ENCODE measurements around the gene AKAP6. TPM values are rescaled to one million over a fixed set of nuclear protein-coding genes. Genes with fewer than 3 reads are reported as not detected.

Gene AKAP6
- total and polyA plus RNA-seq, 10 of the 15 experiments (the other 5 are each of a cell fraction or from before 2014, with no cell fraction given), result 0.35 to 5.9 (median 2.2) TPM

- intact Hi-C loops (cut with micrococcal nuclease; ENCODE audit: unreplicated experiment) (no loop called here), in situ Hi-C loops (cut with MboI) (no loop called here)
- FAIRE-seq (no peak), DNase-seq (ENCODE audit: low read depth, low spot score) (no peak), ATAC-seq (no peak)
- ChIA-PET RAD21 (ENCODE audit: unreplicated experiment) (no interaction called here), POLR2A (no interaction called here), CTCF (no interaction called here), SMC1A (ENCODE audit: uncharacterized antibody, unreplicated experiment) (no interaction called here)
- Histone ChIP-seq H3K27me3 (replicated peaks in 1 of 2; ENCODE audit: control insufficient read depth in 2 of 2, insufficient read depth in 2 of 2, low read length in 1 of 2) (no peaks in the 10 kb centered on the region), H2AFZ (ENCODE audit: control insufficient read depth, low read depth, low read length) (no peak overlapping the region), H3K79me2 (ENCODE audit: control insufficient read depth, insufficient read depth, low read length) (no peaks in the 10 kb centered on the region), H3K9ac (ENCODE audit: control insufficient read depth, insufficient read depth, low read length) (no peak overlapping the region), H3K27ac (ENCODE audit: control insufficient read depth, insufficient read depth) (no peak overlapping the region), H3K9me3 (replicated peaks; ENCODE audit: control insufficient read depth, insufficient read depth, low read length) (no peaks in the 10 kb centered on the region), H3K36me3 (ENCODE audit: control insufficient read depth in 2 of 2, insufficient read depth in 2 of 2, low read length in 1 of 2) (no peaks in the 10 kb centered on the region), H3K4me2 (ENCODE audit: control insufficient read depth, insufficient read depth) (no peak overlapping the region), H4K20me1 (ENCODE audit: control insufficient read depth, insufficient read depth) (no peaks in the 10 kb centered on the region), H3K4me3 (no peak overlapping the region), H3K4me1 (ENCODE audit: control insufficient read depth, insufficient read depth, low read length) (no peaks in the 10 kb centered on the region)
- TF ChIP-seq MAX (IDR thresholded peaks at IDR 0.05; ENCODE audit: low read depth, low read length) (no peak), JUNB (IDR thresholded peaks at IDR 0.05) (0 out of 2 replicates have a peak, but pooled peaks have one; percentile 40), RUNX3 (IDR thresholded peaks at IDR 0.05; ENCODE audit: low read length) (0 out of 2 replicates have a peak, but pooled peaks have one; percentile 4)
- 0% methylated on average over 1 of the region's 1 CpG for WGBS (ENCODE audit: insufficient coverage, insufficient replicate concordance, low lambda C conversion rate, missing lambda C conversion rate)
- no TSS peak for BruUV-seq (replicated peaks)
Measured at GRCh38 chr14:32662211-32662610, 333.1 kb downstream of the AKAP6 start.

- SMC1A ChIA-PET (ENCODE audit: uncharacterized antibody, unreplicated experiment), result no interaction called here
- TF ChIP-seq JUNB (IDR thresholded peaks at IDR 0.05) (no peak), MYB (IDR thresholded peaks at IDR 0.05; ENCODE audit: borderline replicate concordance, low read depth, low read length) (no peak), CUX1 (IDR thresholded peaks at IDR 0.05; ENCODE audit: insufficient replicate concordance, low read depth, low read length) (no peak), SIX5 (IDR thresholded peaks at IDR 0.05; ENCODE audit: low read depth, low read length, severe bottlenecking) (no peak), SREBF2 (IDR thresholded peaks at IDR 0.05; ENCODE audit: low read length) (no peak), E2F4 (IDR thresholded peaks at IDR 0.05; ENCODE audit: low read depth, low read length) (no peak), IKZF2 (IDR thresholded peaks at IDR 0.05) (no peak)
- H3K9ac ChIP-seq (ENCODE audit: control insufficient read depth, insufficient read depth, low read length), result no peak overlapping the region
- POLR2A ChIA-PET, result no interaction called here
- CTCF ChIA-PET, result no interaction called here
- RAD21 ChIA-PET (ENCODE audit: unreplicated experiment), result no interaction called here
- no peak overlapping the region for H2AFZ ChIP-seq (ENCODE audit: control insufficient read depth, low read depth, low read length)
- no peaks in the 10 kb centered on the region for H3K27me3 ChIP-seq (replicated peaks in 1 of 2; ENCODE audit: control insufficient read depth in 2 of 2, insufficient read depth in 2 of 2, low read length in 1 of 2)
- H3K4me3 ChIP-seq, result no peak overlapping the region
- no peak overlapping the region for H3K27ac ChIP-seq (ENCODE audit: control insufficient read depth, insufficient read depth)
- no peak for FAIRE-seq
- no TSS peak for BruUV-seq (replicated peaks)
- intact Hi-C loops (cut with micrococcal nuclease; ENCODE audit: unreplicated experiment), result no loop called here
- no peaks in the 10 kb centered on the region for H3K9me3 ChIP-seq (replicated peaks; ENCODE audit: control insufficient read depth, insufficient read depth, low read length)
- no peaks in the 10 kb centered on the region for H3K4me1 ChIP-seq (ENCODE audit: control insufficient read depth, insufficient read depth, low read length)
- in situ Hi-C loops (cut with MboI), result no loop called here
- no peak for DNase-seq (ENCODE audit: low read depth, low spot score)
- no peak overlapping the region for H3K4me2 ChIP-seq (ENCODE audit: control insufficient read depth, insufficient read depth)
- no peak for ATAC-seq
- no peaks in the 10 kb centered on the region for H3K79me2 ChIP-seq (ENCODE audit: control insufficient read depth, insufficient read depth, low read length)
- H3K36me3 ChIP-seq (ENCODE audit: control insufficient read depth in 2 of 2, insufficient read depth in 2 of 2, low read length in 1 of 2), result no peaks in the 10 kb centered on the region
- H4K20me1 ChIP-seq (ENCODE audit: control insufficient read depth, insufficient read depth), result no peaks in the 10 kb centered on the region
Measured at GRCh38 chr14:32666308-32666707, 337.2 kb downstream of the AKAP6 start.
